ENCODE data around the gene MKI67.

The MKI67 gene

GRCh38 chr10:128064108-128064969 is 61.9 kb downstream of the MKI67 start:
- DNase-seq (ENCODE audit: low read depth) = no peak

DNA sequence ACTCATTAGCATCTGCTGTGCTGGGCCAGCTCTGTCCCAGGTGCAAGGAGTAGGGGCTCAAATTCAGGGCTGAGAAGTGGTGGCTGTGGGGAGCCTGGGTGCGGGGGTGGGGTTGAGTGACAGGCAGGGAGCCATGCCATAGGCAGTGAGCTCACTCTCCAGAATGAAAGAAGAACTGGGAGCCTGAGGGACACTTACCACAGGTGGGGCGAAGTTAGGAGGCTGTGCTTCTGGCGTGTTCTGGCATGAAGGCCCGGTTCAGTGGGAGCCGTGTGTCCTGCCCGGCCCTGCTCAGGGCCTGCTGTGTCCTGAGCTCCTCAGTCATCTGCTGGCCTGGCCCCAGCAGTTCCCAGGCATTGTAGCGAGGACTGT is 62.5 kb downstream of the MKI67 start:
- no peak for DNase-seq (ENCODE audit: low read depth)

GRCh38 chr10:128062881-128063563 is 63.2 kb downstream of the MKI67 start:
- no peak for DNase-seq (ENCODE audit: low read depth)

GRCh38 chr10:128062331-128062880 is 63.8 kb downstream of the MKI67 start:
- no peak for DNase-seq (ENCODE audit: low read depth)

- DNase-seq (ENCODE audit: low read depth) = no peak
Observed at GRCh38 chr10:128061306-128062300, 64.6 kb downstream of the MKI67 start.

GRCh38 chr10:128060341-128061250 is 65.6 kb downstream of the MKI67 start:
- DNase-seq (ENCODE audit: low read depth) = no peak

DNA sequence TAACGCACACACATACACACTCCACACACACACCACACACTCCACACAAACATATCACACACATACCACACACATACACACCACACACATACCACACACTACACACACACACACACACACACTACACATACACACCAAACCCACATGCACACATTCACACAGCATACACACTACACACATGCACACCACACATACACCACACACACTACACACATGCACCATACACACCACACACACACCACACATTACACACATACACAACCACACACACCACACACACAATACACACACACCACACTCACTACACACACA is 66.3 kb downstream of the MKI67 start:
- DNase-seq (ENCODE audit: low read depth) = no peak

GRCh38 chr10:128059266-128059981 is 66.8 kb downstream of the MKI67 start:
- DNase-seq (ENCODE audit: low read depth) = no peak

DNA sequence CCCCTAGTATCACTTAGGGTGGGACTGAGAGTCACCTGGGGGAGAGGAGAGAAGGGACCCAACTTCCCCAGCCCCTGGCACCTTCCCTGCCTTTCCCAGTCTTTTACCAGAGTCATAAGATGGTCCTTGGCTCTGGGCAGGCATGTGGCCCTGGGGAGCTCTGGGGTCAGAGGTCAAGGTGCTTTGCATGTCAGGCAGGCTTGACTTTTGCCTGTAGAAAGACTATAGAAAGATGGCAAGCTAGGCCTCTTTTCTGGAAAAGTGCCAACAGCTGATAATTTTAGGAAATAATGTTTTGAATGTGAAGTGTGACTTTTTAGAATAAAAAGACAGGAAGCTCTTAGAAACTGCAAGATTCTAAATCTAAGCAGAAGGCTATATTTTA is 67.5 kb downstream of the MKI67 start:
- DNase-seq (ENCODE audit: low read depth) = no peak

DNA sequence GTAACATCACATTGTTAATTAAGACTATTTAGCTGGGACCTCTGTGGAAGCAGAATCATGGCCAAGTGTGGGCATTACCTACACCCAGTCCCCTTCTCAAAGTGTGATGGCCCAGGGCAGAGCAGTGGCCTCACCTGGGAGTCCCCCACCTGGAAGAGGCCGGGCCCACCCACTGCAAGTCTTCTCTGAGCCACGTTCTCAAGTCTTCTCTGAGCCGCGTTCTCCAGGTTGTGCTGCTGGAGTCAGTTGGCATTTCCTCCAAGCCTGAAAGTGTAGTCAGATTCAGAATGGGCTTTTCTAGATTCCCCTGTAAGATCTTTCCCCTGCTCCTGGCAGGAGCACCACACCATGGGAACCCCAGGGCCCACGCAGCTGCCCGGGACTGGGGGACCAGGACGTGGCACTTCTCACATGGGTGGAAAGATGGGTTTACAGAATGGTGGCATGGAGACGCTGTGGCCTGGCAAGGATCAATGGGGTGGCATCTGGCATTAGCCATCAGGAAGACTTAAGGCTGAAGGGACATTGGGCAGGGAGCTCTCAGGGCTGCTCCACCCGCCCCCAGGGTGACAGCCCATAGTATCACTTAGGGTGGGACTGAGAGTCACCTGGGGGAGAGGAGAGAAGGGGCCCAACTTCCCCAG is 68.0 kb downstream of the MKI67 start:
- no peak for DNase-seq (ENCODE audit: low read depth)

DNA sequence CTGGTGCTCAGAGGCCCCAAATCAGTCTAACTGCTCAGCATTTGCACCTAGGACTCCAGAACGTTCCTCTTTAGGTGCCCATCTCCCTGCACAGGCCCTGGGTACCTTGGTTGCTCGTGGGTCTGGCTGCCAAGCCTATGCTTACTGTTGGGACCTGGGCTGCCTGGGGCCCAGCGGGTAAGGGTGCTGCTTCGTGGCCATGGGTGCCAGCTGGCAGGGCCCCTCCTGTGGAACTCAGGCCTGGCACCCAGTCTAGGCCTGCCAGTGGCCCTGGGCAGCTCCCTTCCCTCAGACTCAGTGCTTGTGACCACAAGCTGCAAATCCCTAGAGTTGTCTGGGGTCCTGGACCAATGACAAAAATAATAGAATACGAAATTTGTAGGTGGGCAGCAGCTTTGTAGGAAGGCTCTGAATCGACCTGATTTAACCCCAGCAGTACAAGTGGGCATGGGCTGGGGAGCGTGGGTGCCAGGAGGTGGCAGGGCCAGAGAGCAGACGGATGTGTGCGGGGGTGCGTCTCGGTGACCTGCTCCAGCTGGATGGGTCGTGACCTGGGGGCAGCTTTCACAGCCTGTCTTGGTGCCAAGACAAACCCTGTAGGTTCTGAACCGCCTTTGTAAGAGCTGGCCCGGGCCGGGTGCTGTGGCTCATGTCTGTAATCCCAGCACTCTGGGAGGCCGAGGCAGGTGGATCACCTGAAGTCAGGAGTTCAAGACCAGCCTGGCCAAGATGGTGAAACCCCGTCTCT is 69.7 kb downstream of the MKI67 start:
- DNase-seq (ENCODE audit: low read depth) = no peak

GRCh38 chr10:128055061-128055868 is 71.0 kb downstream of the MKI67 start:
- DNase-seq (ENCODE audit: low read depth) = no peak

- no peak for DNase-seq (ENCODE audit: low read depth)
Observed at GRCh38 chr10:128054163-128054970, 71.9 kb downstream of the MKI67 start.

- DNase-seq (ENCODE audit: low read depth) = no peak
Observed at GRCh38 chr10:128053356-128053755, 72.9 kb downstream of the MKI67 start.

- no peak for DNase-seq (ENCODE audit: low read depth)
Observed at GRCh38 chr10:128052696-128053095, 73.5 kb downstream of the MKI67 start.

GRCh38 chr10:128051548-128051947 is 74.7 kb downstream of the MKI67 start:
- DNase-seq (ENCODE audit: low read depth) = no peak

DNA sequence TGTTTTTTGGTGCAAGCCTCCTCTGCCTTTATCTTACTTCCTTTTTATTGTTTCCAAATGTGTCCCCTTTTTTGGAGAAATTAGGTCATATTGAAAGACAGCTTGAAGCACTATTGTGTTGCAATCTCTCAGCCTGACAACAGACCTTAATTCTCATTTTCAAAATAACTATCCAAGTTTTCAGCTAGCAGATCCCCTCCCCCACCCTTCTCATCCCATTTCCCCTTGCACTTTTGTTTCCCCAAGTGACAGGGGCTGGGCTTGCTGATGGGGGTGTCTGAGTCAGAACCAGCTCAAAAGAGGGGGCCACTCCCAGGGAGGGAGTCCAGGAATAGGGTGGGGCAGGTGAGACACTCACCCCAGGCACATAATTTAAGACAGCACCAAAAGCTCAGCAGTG is 75.3 kb downstream of the MKI67 start:
- no peak for DNase-seq (ENCODE audit: low read depth)

- no peak for DNase-seq (ENCODE audit: low read depth)
Observed at GRCh38 chr10:128050121-128050516, 76.1 kb downstream of the MKI67 start.
